Measurements from ENCODE around the gene CSTB.

DNA sequence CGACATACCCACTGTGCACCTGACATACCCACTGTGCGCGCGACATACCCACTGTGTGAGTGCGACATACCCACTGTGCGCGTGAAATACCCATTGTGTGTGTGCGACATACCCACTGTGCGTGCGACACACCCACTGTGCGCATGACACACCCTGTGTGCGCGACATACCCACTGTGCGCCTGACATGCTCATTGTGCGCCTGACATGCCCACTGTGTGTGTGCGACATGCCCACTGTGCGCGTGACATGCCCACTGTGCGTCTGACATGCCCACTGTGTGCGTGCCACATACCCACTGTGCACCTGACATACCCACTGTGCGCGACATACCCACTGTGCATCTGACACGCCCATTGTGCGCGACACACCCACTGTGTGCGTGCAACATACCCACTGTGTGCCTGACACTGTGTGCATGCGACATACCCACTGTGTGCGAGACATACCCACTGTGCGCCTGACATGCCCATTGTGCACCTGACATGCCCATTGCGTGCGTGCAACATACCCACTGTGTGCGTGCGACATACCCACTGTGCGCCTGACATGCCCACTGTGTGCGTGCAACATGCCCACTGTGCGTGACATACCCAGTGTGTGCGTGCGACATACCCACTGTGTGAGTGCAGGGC is 10.8 kb upstream of the CSTB start:
- TF ChIP-seq, protein P1, sequence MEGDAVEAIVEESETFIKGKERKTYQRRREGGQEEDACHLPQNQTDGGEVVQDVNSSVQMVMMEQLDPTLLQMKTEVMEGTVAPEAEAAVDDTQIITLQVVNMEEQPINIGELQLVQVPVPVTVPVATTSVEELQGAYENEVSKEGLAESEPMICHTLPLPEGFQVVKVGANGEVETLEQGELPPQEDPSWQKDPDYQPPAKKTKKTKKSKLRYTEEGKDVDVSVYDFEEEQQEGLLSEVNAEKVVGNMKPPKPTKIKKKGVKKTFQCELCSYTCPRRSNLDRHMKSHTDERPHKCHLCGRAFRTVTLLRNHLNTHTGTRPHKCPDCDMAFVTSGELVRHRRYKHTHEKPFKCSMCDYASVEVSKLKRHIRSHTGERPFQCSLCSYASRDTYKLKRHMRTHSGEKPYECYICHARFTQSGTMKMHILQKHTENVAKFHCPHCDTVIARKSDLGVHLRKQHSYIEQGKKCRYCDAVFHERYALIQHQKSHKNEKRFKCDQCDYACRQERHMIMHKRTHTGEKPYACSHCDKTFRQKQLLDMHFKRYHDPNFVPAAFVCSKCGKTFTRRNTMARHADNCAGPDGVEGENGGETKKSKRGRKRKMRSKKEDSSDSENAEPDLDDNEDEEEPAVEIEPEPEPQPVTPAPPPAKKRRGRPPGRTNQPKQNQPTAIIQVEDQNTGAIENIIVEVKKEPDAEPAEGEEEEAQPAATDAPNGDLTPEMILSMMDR (IDR thresholded peaks at IDR 0.05) = no peak
- TF ChIP-seq POLR2A (IDR thresholded peaks at IDR 0.05) = peak in 1 of 4 donors; percentile 11

Measured in esophagus squamous epithelium (tissue), 4 donors.